Activated naive CD8-positive, alpha-beta T cell treated with anti-CD3 and anti-CD28 coated beads, Interleukin-2, amount 10 ng/mL, durations not matched to agents 7 days and 5 days (primary cell): ENCODE measurements around the gene BCAS3. TPM values are rescaled to one million over a fixed set of nuclear protein-coding genes. Genes with fewer than 3 reads are reported as not detected.
"Not testable (repeated sequence)": the region's sequence is repeated elsewhere in the genome, so short reads cannot be mapped to it uniquely, and the experiment has no call there.

Experiments
- ATAC-seq: fragments of 150-1000 bp; cut with Tn5 transposase; one replicate; pipeline ENCODE4 v1.10.0; 2021; ENCODE audit warnings: low read depth, moderate library complexity
- POLR2A ChIA-PET: fragments of 350-600 bp; sonication (Branson Sonifier 250); formaldehyde crosslinking; loops from one replicate; lab custom pipeline; 2021; ENCODE audit warnings: antibody characterized with exemption; lab: Charles Lee
- DNase-seq: peaks from one replicate; pipeline ENCODE4 v3.0.0; 2021
- H3K27ac Mint-ChIP-seq: one replicate; pipeline ENCODE4 v1.8.0; 2022; ENCODE audit warnings: mild to moderate bottlenecking, mixed read lengths
- H3K27me3 Mint-ChIP-seq: one replicate; pipeline ENCODE4 v1.8.0; 2022; ENCODE audit warnings: mild to moderate bottlenecking, moderate library complexity, mixed read lengths
- H3K36me3 Mint-ChIP-seq: one replicate; pipeline ENCODE4 v1.8.0; 2021; ENCODE audit warnings: mild to moderate bottlenecking, mixed read lengths
- H3K4me1 Mint-ChIP-seq: one replicate; pipeline ENCODE4 v1.8.0; 2021; ENCODE audit warnings: mixed read lengths
- H3K4me3 Mint-ChIP-seq: one replicate; pipeline ENCODE4 v1.8.0; 2022; ENCODE audit warnings: mild to moderate bottlenecking, moderate library complexity, mixed read lengths
- H3K9me3 Mint-ChIP-seq: one replicate; pipeline ENCODE4 v1.8.0; 2021; ENCODE audit warnings: mixed read lengths
- total RNA-seq, 2 experiments: library from RNA; stranded (reverse); gene quantifications; one replicate each; pipeline ENCODE4 v1.2.3, GENCODE V29; 2021

Gene BCAS3
- total RNA-seq, 2 experiments from 2014 or later: 21.6 to 27.3 TPM

- ATAC-seq (no peak), DNase-seq (no peak)
- Mint-ChIP-seq H3K9me3 (no peaks in the 10 kb centered on the region), H3K36me3 (no peaks in the 10 kb centered on the region), H3K27me3 (no peaks in the 10 kb centered on the region), H3K4me1 (no peaks in the 10 kb centered on the region), H3K4me3 (no peak overlapping the region), H3K27ac (no peak overlapping the region)
- POLR2A ChIA-PET: no interaction called here
Measured at GRCh38 chr17:60923000-60923399, 245.3 kb downstream of the BCAS3 start.

- ATAC-seq: no peak
- no peak overlapping the region for H3K27ac Mint-ChIP-seq
- POLR2A ChIA-PET: no interaction called here
Measured at GRCh38 chr17:60926466-60927183, 249.0 kb downstream of the BCAS3 start.

GRCh38 chr17:60933739-60934138 is 256.1 kb downstream of the BCAS3 start:
- ATAC-seq (no peak), DNase-seq (no peak)
- Mint-ChIP-seq H3K4me3 (no peak overlapping the region), H3K27ac (no peak overlapping the region), H3K9me3 (no peaks in the 10 kb centered on the region), H3K4me1 (no peaks in the 10 kb centered on the region), H3K27me3 (no peaks in the 10 kb centered on the region), H3K36me3 (no peaks in the 10 kb centered on the region)
- POLR2A ChIA-PET: no interaction called here

More at GRCh38 chr17:60926466-60927183, 249.0 kb downstream of the BCAS3 start:
- Mint-ChIP-seq H3K4me3 (no peak overlapping the region), H3K4me1 (no peaks in the 10 kb centered on the region), H3K9me3 (no peaks in the 10 kb centered on the region), H3K36me3 (no peaks in the 10 kb centered on the region), H3K27me3 (no peaks in the 10 kb centered on the region)
- DNase-seq: no peak

- Mint-ChIP-seq H3K9me3 (no peaks in the 10 kb centered on the region), H3K27ac (no peak overlapping the region), H3K36me3 (no peaks in the 10 kb centered on the region), H3K4me1 (no peaks in the 10 kb centered on the region), H3K27me3 (no peaks in the 10 kb centered on the region), H3K4me3 (no peak overlapping the region)
- no peak for ATAC-seq
- DNase-seq: no peak
- POLR2A ChIA-PET: no interaction called here
Measured at GRCh38 chr17:60934723-60935122, 257.1 kb downstream of the BCAS3 start.

GRCh38 chr17:60935991-60936390 is 258.3 kb downstream of the BCAS3 start:
- H3K27ac Mint-ChIP-seq, DNase-seq, H3K36me3 Mint-ChIP-seq, POLR2A ChIA-PET, H3K9me3 Mint-ChIP-seq, H3K4me1 Mint-ChIP-seq, H3K4me3 Mint-ChIP-seq, H3K27me3 Mint-ChIP-seq, ATAC-seq: not testable (repeated sequence)

- no peak overlapping the region for H3K27ac Mint-ChIP-seq
- ATAC-seq (no peak), DNase-seq (no peak)
- no peaks in the 10 kb centered on the region for H3K36me3 Mint-ChIP-seq
- H3K9me3 Mint-ChIP-seq: no peaks in the 10 kb centered on the region
- no peaks in the 10 kb centered on the region for H3K27me3 Mint-ChIP-seq
- H3K4me3 Mint-ChIP-seq: no peak overlapping the region
- POLR2A ChIA-PET: no interaction called here
- H3K4me1 Mint-ChIP-seq: no peaks in the 10 kb centered on the region
Measured at GRCh38 chr17:60939318-60939717, 261.7 kb downstream of the BCAS3 start.

GRCh38 chr17:60941028-60941427 is 263.4 kb downstream of the BCAS3 start:
- H3K9me3 Mint-ChIP-seq: no peaks in the 10 kb centered on the region
- no peaks in the 10 kb centered on the region for H3K36me3 Mint-ChIP-seq
- DNase-seq: no peak

GRCh38 chr17:60941571-60941970 is 263.9 kb downstream of the BCAS3 start:
- H3K4me1 Mint-ChIP-seq: no peaks in the 10 kb centered on the region
- no peak overlapping the region for H3K27ac Mint-ChIP-seq
- H3K9me3 Mint-ChIP-seq: no peaks in the 10 kb centered on the region
- H3K4me3 Mint-ChIP-seq: no peak overlapping the region
- no peaks in the 10 kb centered on the region for H3K27me3 Mint-ChIP-seq
- ATAC-seq: no peak
- no peak for DNase-seq
- POLR2A ChIA-PET: no interaction called here
- H3K36me3 Mint-ChIP-seq: no peaks in the 10 kb centered on the region

More at GRCh38 chr17:60941028-60941427, 263.4 kb downstream of the BCAS3 start:
- ATAC-seq: no peak
- POLR2A ChIA-PET: no interaction called here
- no peak overlapping the region for H3K27ac Mint-ChIP-seq
- H3K4me3 Mint-ChIP-seq: no peak overlapping the region
- H3K4me1 Mint-ChIP-seq: no peaks in the 10 kb centered on the region
- H3K27me3 Mint-ChIP-seq: no peaks in the 10 kb centered on the region

GRCh38 chr17:60944751-60945150 is 267.1 kb downstream of the BCAS3 start:
- no peaks in the 10 kb centered on the region for H3K36me3 Mint-ChIP-seq
- H3K4me1 Mint-ChIP-seq: no peaks in the 10 kb centered on the region
- no peak overlapping the region for H3K4me3 Mint-ChIP-seq
- no peak for ATAC-seq
- H3K27me3 Mint-ChIP-seq: no peaks in the 10 kb centered on the region
- no peak for DNase-seq
- H3K27ac Mint-ChIP-seq: no peak overlapping the region
- H3K9me3 Mint-ChIP-seq: no peaks in the 10 kb centered on the region
- POLR2A ChIA-PET: no interaction called here

- POLR2A ChIA-PET: no interaction called here
- no peaks in the 10 kb centered on the region for H3K9me3 Mint-ChIP-seq
- H3K4me1 Mint-ChIP-seq: no peaks in the 10 kb centered on the region
Measured at GRCh38 chr17:60947100-60947499, 269.4 kb downstream of the BCAS3 start.

GRCh38 chr17:60947543-60947942 is 269.9 kb downstream of the BCAS3 start:
- H3K36me3 Mint-ChIP-seq: no peaks in the 10 kb centered on the region
- H3K27me3 Mint-ChIP-seq: no peaks in the 10 kb centered on the region
- H3K4me1 Mint-ChIP-seq: no peaks in the 10 kb centered on the region
- DNase-seq: no peak
- ATAC-seq: no peak
- H3K27ac Mint-ChIP-seq: no peak overlapping the region
- no peaks in the 10 kb centered on the region for H3K9me3 Mint-ChIP-seq
- H3K4me3 Mint-ChIP-seq: no peak overlapping the region
- POLR2A ChIA-PET: no interaction called here

More at GRCh38 chr17:60947100-60947499, 269.4 kb downstream of the BCAS3 start:
- Mint-ChIP-seq H3K27me3 (no peaks in the 10 kb centered on the region), H3K4me3 (no peak overlapping the region), H3K27ac (no peak overlapping the region), H3K36me3 (no peaks in the 10 kb centered on the region)
- ATAC-seq (no peak), DNase-seq (no peak)

GRCh38 chr17:60952747-60953146 is 275.1 kb downstream of the BCAS3 start:
- POLR2A ChIA-PET: no interaction called here
- peaks cover 1% of the 10 kb centered on the region for H3K36me3 Mint-ChIP-seq

GRCh38 chr17:60959011-60959410 is 281.4 kb downstream of the BCAS3 start:
- no peaks in the 10 kb centered on the region for H3K36me3 Mint-ChIP-seq
- POLR2A ChIA-PET: no interaction called here
- no peak overlapping the region for H3K4me3 Mint-ChIP-seq
- ATAC-seq: no peak
- H3K4me1 Mint-ChIP-seq: no peaks in the 10 kb centered on the region
- no peak for DNase-seq
- H3K27me3 Mint-ChIP-seq: peaks cover 2% of the 10 kb centered on the region
- no peak overlapping the region for H3K27ac Mint-ChIP-seq
- no peaks in the 10 kb centered on the region for H3K9me3 Mint-ChIP-seq

More at GRCh38 chr17:60952747-60953146, 275.1 kb downstream of the BCAS3 start:
- Mint-ChIP-seq H3K4me1 (no peaks in the 10 kb centered on the region), H3K27me3 (peaks cover 2% of the 10 kb centered on the region), H3K4me3 (no peak overlapping the region), H3K27ac (no peak overlapping the region), H3K9me3 (peaks cover 3% of the 10 kb centered on the region)
- ATAC-seq: no peak
- DNase-seq: no peak

- H3K27me3 Mint-ChIP-seq: peaks cover 2% of the 10 kb centered on the region
- DNase-seq (no peak), ATAC-seq (no peak)
- POLR2A ChIA-PET: no interaction called here
- H3K9me3 Mint-ChIP-seq: peaks cover 2% of the 10 kb centered on the region
- no peak overlapping the region for H3K4me3 Mint-ChIP-seq
- H3K36me3 Mint-ChIP-seq: no peaks in the 10 kb centered on the region
- H3K4me1 Mint-ChIP-seq: no peaks in the 10 kb centered on the region
- no peak overlapping the region for H3K27ac Mint-ChIP-seq
Measured at GRCh38 chr17:60959696-60960095, 282.0 kb downstream of the BCAS3 start.
